KOPT-K1 (cell line): ENCODE data around the gene UACA.

ENCODE experiments used
- H3K27ac ChIP-seq: fragments of 200-600 bp; sonication (generic); 2 replicates; pipeline ENCODE4 v1.5.1; 2016; ENCODE audit warnings: antibody characterized with exemption, mild to moderate bottlenecking, low read depth, low read length; ENCODE audit not compliant: poor library complexity, severe bottlenecking
- H3K36me3 ChIP-seq: fragments of 200-600 bp; sonication (generic); 2 replicates; pipeline ENCODE4 v1.5.1; 2017; ENCODE audit warnings: antibody characterized with exemption, mild to moderate bottlenecking, low read length, moderate library complexity; ENCODE audit not compliant: insufficient read depth
- H3K9me3 ChIP-seq: fragments of 200-600 bp; sonication (generic); 2 replicates; pipeline ENCODE4 v1.5.1; 2017; ENCODE audit warnings: antibody characterized with exemption, low read length, mild to moderate bottlenecking; ENCODE audit not compliant: insufficient read depth, poor library complexity, severe bottlenecking

Gene UACA

DNA sequence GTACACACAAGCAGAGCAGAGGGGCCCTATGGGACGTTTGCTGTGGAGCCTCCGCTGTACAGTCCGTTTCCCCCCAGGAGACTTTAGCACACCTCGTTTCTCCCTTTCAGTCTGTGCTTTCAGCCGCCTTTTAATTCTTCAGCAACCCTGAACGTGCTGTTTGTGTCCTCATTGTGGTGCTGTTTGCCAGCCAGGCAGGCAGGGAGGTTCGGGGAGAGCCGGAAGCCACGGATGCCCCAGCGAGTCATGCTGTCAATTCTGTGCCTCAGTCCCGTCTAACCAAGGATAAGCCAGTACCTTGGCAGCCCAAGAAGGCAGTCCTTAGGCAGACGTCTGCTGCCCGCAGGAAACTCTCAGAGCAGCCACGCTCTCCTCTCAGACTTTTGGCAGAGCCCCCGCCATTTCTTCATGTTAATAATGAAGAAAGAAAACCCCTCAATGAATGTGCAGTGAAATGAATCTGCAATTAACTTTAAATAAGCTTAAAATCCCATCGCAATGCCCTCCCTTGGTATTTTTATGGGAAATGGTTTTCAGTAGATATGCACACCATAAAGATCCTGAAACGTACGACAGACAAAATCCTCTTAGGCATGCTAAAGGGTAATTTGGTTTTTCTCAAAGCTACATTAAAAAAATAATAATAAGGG lies 158.6 kb downstream of the UACA start:
- H3K36me3 ChIP-seq, result no peaks in the 10 kb centered on the region
- H3K27ac ChIP-seq, result no peak overlapping the region
- H3K9me3 ChIP-seq, result peaks cover 6% of the 10 kb centered on the region
